Psoas muscle (tissue), 8 donors: ENCODE results near the gene KIAA1671. TPM values are rescaled to one million over a fixed set of nuclear protein-coding genes. Genes with fewer than 3 reads are reported as not detected.
A peak's percentile ranks its signal among the peaks of the same experiment; 100 is the strongest.

Experiments
- ATAC-seq, 4 donors: fragments of 200-7000 bp; cut with Tn5 transposase; one replicate each; pipeline ENCODE4 v1.9.1; 2020; ENCODE audit warnings: moderate library complexity in 3 of 4, mild to moderate bottlenecking in 2 of 4
- DNase-seq, 2 donors: peaks; one replicate each; pipeline ENCODE4 v3.0.0-alpha.2; 2020
- H3K27ac ChIP-seq: fragments of 200-600 bp; one replicate; pipeline ENCODE4 v1.8.0; 2022
- H3K27me3 ChIP-seq, 3 donors: fragments of 200-600 bp in 1 of 3; one replicate each; pipeline versions ENCODE4 v1.6.1 to v1.8.0; 2013 to 2022; ENCODE audit warnings: low read length in 2 of 3, mild to moderate bottlenecking in 2 of 3, moderate library complexity in 1 of 3; ENCODE audit not compliant: insufficient read depth in 3 of 3
- H3K36me3 ChIP-seq, 2 donors: fragments of 200-600 bp in 1 of 2; one replicate each; pipeline versions ENCODE4 v1.6.1 to v1.8.0; 2013 to 2022; ENCODE audit warnings: low read depth in 1 of 2, mild to moderate bottlenecking in 1 of 2, moderate library complexity in 1 of 2; ENCODE audit not compliant: insufficient read depth in 1 of 2
- H3K4me1 ChIP-seq: fragments of 200-600 bp; one replicate; pipeline ENCODE4 v1.8.0; 2022
- H3K4me3 ChIP-seq: fragments of 200-600 bp; one replicate; pipeline ENCODE4 v1.8.0; 2022; ENCODE audit warnings: mild to moderate bottlenecking
- H3K9me3 ChIP-seq: fragments of 200-600 bp; one replicate; pipeline ENCODE4 v1.8.0; 2022
- CTCF ChIP-seq: fragments of 200-600 bp; IDR thresholded peaks from one replicate; pipeline ENCODE4 v1.8.0; 2022; ENCODE audit warnings: antibody characterized with exemption
- WGBS, 3 donors: extraction: QIAGEN DNeasy Blood & Tissue Kit; methylation state at CpG; one replicate each; pipeline versions ENCODE4 v1.1.6 to v1.1.7; 2013; 5-methylcytosine and 5-hydroxymethylcytosine counted together
- intact Hi-C, 2 donors: fragments of 100-400 bp; cut with DNase I; formaldehyde crosslinking; loops; one replicate each; pipeline versions ENCODE4 v1.11.0 to v1.14.2; 2022
- polyA plus RNA-seq, 3 donors: library from polyadenylated mRNA; stranded (reverse); fragments of 200-250 nt; gene quantifications; one replicate each; pipeline ENCODE4 v1.2.3, GENCODE V29; 2013
- total RNA-seq, 4 donors: library from RNA; stranded (reverse); fragmentation: NEBNext Ultra II Directional in 2 of 4; extraction: Animal tissue kit (Norgen Biotek cat#: 25700) in 2 of 4; gene quantifications; one replicate each; pipeline versions ENCODE4 v1.2.1 to v1.2.4, GENCODE V29; 2021 to 2023
- donor health status: healthy with polysubstance abuse.
- donor health status: DM: no; HTN: no; CAD: no; lungs with moderate emphysema.
- donor health status: Bipolar disorder and iron deficiency.
- donor health status: healthy.
- donor health status: DM: yes; HTN: yes; CAD: no.
- donor health status: DM: no; HTN: no; CAD: no.
- donor health status: DM: no; HTN: no; CAD: no.
- donor health status: DM: yes; HTN: yes; CAD: no.

KIAA1671 gene
- total and polyA plus RNA-seq, 7 donors: 1.9 to 56.9 (median 15.8) TPM

- no peak overlapping the region for H3K27ac ChIP-seq
- no peaks in the 10 kb centered on the region for H3K36me3 ChIP-seq
- peaks cover 4% of the 10 kb centered on the region for H3K4me1 ChIP-seq
- H3K4me3 ChIP-seq: no peak overlapping the region
- no peaks in the 10 kb centered on the region for H3K9me3 ChIP-seq
- WGBS, 3 donors: 86 to 91% (median 89%) methylated on average over 11 of the region's 11 CpGs
- intact Hi-C loops: no loop called here
- DNase-seq (no peak), ATAC-seq (no peak)
- H3K27me3 ChIP-seq: no peaks in the 10 kb centered on the region
- TF ChIP-seq CTCF: no peak
Measured at GRCh38 chr22:24962835-24963234, 10.3 kb downstream of the KIAA1671 start.

- H3K4me3 ChIP-seq: no peak overlapping the region
- peaks cover 8% of the 10 kb centered on the region for H3K4me1 ChIP-seq
- DNase-seq (no peak), ATAC-seq (no peak)
- H3K27me3 ChIP-seq: no peaks in the 10 kb centered on the region
- WGBS, 3 donors: 71 to 85% (median 73%) methylated on average over 3 of the region's 3 CpGs
- no peak for TF ChIP-seq CTCF
- no peaks in the 10 kb centered on the region for H3K36me3 ChIP-seq
- intact Hi-C loops: no loop called here
- H3K9me3 ChIP-seq: no peaks in the 10 kb centered on the region
- peak overlapping the region; percentile 46 for H3K27ac ChIP-seq
Measured at GRCh38 chr22:24964441-24964840, 11.9 kb downstream of the KIAA1671 start.

- WGBS, 3 donors: 17 to 22% (median 19%) methylated on average over 9 of the region's 9 CpGs
Measured at GRCh38 chr22:24965822-24966626, 13.5 kb downstream of the KIAA1671 start.

GRCh38 chr22:24968066-24968561, 15.6 kb downstream of the KIAA1671 start:
- no peak for TF ChIP-seq CTCF
- WGBS, 3 donors: 22 to 28% (median 25%) methylated on average over 8 of the region's 8 CpGs
- DNase-seq: peak; percentile 37 to 60
- H3K27me3 ChIP-seq: no peaks in the 10 kb centered on the region
- no peak overlapping the region for H3K4me3 ChIP-seq
- peak; percentile 72 to 82 (median 77) for ATAC-seq
- peaks cover 8% of the 10 kb centered on the region for H3K4me1 ChIP-seq
- H3K27ac ChIP-seq: peak overlapping the region; percentile 27
- intact Hi-C loops: no loop called here
- no peaks in the 10 kb centered on the region for H3K36me3 ChIP-seq
- no peaks in the 10 kb centered on the region for H3K9me3 ChIP-seq

More at GRCh38 chr22:24965822-24966626, 13.5 kb downstream of the KIAA1671 start:
- TF ChIP-seq CTCF: no peak
- Histone ChIP-seq H3K27me3 (no peaks in the 10 kb centered on the region), H3K36me3 (no peaks in the 10 kb centered on the region), H3K9me3 (no peaks in the 10 kb centered on the region), H3K4me1 (peaks cover 8% of the 10 kb centered on the region), H3K27ac (peak overlapping the region; percentile 32), H3K4me3 (no peak overlapping the region)
- intact Hi-C loops: no loop called here
- ATAC-seq (peak; percentile 60 to 87 (median 82)), DNase-seq (peak; percentile 41 to 70)
